ENCODE data around the gene TMEM87B. TPM values are rescaled to one million over a fixed set of nuclear protein-coding genes. Genes with fewer than 3 reads are reported as not detected.

The TMEM87B gene
- total and polyA plus RNA-seq, 2 of the 4 experiments (the other 2 are of a cell fraction), result 6.3 to 12.5 TPM

GRCh38 chr2:112109278-112109677 is 54.2 kb downstream of the TMEM87B start:
- Histone ChIP-seq H4K8ac (ENCODE audit: low read depth in 2 of 2, low read length in 2 of 2) (no peak overlapping the region), H2AK9ac (replicated peaks; ENCODE audit: low read depth, low read length, poor library complexity) (no peak overlapping the region), H3K27me3 (ENCODE audit: control insufficient read depth, insufficient read depth, low read length) (no peaks in the 10 kb centered on the region), H4K91ac (ENCODE audit: insufficient read depth, low read depth, low read length) (no peak overlapping the region), H3K36me3 (ENCODE audit: control insufficient read depth, insufficient read depth, low read length) (peaks cover 18% of the 10 kb centered on the region), H3K4ac (ENCODE audit: low read depth, low read length) (no peak overlapping the region), H3K27ac (ENCODE audit: insufficient read depth, low read length) (no peak overlapping the region), H4K20me1 (ENCODE audit: insufficient read depth, low read length) (no peaks in the 10 kb centered on the region), H2AFZ (replicated peaks; ENCODE audit: low read length, poor library complexity) (no peak overlapping the region), H3K9ac (ENCODE audit: low read depth, low read length) (no peak overlapping the region), H3K9me3 (ENCODE audit: control insufficient read depth, insufficient read depth, low read length) (no peaks in the 10 kb centered on the region), H3K4me2 (ENCODE audit: low read depth, low read length) (no peak overlapping the region), H2BK15ac (ENCODE audit: low read depth, low read length) (no peak overlapping the region), H3K9me1 (ENCODE audit: insufficient read depth, low read length) (0 out of 2 replicates have a peak, but pooled peaks cover 3% of the 10 kb centered on the region), H3K18ac (ENCODE audit: low read depth, low read length) (no peak overlapping the region), H2BK120ac (ENCODE audit: low read depth, low read length) (no peak overlapping the region), H3K79me1 (ENCODE audit: low read depth in 1 of 2, low read length in 2 of 2) (peaks cover 8 to 18% of the 10 kb centered on the region in 2 experiments; a peak in 2 of 4 replicates), H3K4me3 (ENCODE audit: insufficient read depth, low read depth, low read length) (no peak overlapping the region), H3K56ac (ENCODE audit: extremely low read depth, insufficient read depth, low read length) (no peak overlapping the region), H2AK5ac (ENCODE audit: low read depth, low read length) (no peak overlapping the region), H3K23ac (ENCODE audit: low read depth, low read length) (no peak overlapping the region), H4K5ac (ENCODE audit: low read depth, low read length) (no peak overlapping the region), H2BK5ac (ENCODE audit: low read depth, low read length, poor library complexity, severe bottlenecking) (no peak overlapping the region), H3K14ac (replicated peaks; ENCODE audit: low read depth, low read length) (no peak overlapping the region), H3K4me1 (ENCODE audit: control insufficient read depth, insufficient read depth, low read length) (0 out of 2 replicates have a peak, but pooled peaks cover 2% of the 10 kb centered on the region), H2BK20ac (ENCODE audit: low read depth, low read length) (no peak overlapping the region)
- in situ Hi-C loops (cut with MboI; ENCODE audit: low sequenced_read_pairs) (no loop called here), intact Hi-C loops (cut with micrococcal nuclease) (no loop called here), dilution Hi-C loops (cut with HindIII; ENCODE audit: low sequenced_read_pairs, unreplicated experiment) (no loop called here)
- no peak for ATAC-seq (ENCODE audit: low read depth)
- BruUV-seq (replicated peaks), result no TSS peak
- ChIA-PET CTCF (no interaction called here), POLR2A (ENCODE audit: unreplicated experiment) (no interaction called here)
- TF ChIP-seq SMC3 (IDR thresholded peaks at IDR 0.05; ENCODE audit: low read depth, low read length) (no peak), CHD1 (IDR thresholded peaks at IDR 0.05; ENCODE audit: low read depth, low read length) (no peak), BHLHE40 (IDR thresholded peaks at IDR 0.05; ENCODE audit: low read depth, low read length) (no peak), USF2 (IDR thresholded peaks at IDR 0.05; ENCODE audit: low read depth, low read length) (no peak), MAZ (IDR thresholded peaks at IDR 0.05; ENCODE audit: borderline replicate concordance, low read depth, low read length) (no peak), ELK1 (IDR thresholded peaks at IDR 0.05; ENCODE audit: borderline replicate concordance, low read depth, low read length) (no peak), RCOR1 (IDR thresholded peaks at IDR 0.05; ENCODE audit: insufficient replicate concordance, low read length) (no peak), POLR2A (IDR thresholded peaks at IDR 0.05; ENCODE audit: low read depth, low read length) (no peak), FOS (IDR thresholded peaks at IDR 0.05; ENCODE audit: low read depth, low read length) (no peak), RAD21 (IDR thresholded peaks at IDR 0.05; ENCODE audit: low read length) (no peak), MXI1 (IDR thresholded peaks at IDR 0.05; ENCODE audit: borderline replicate concordance, low read depth, low read length) (no peak)
- no peak for DNase-seq

Measured in IMR-90 (cell line).